NB4 (cell line): ENCODE data around the gene DNAAF8.

Source experiments
- DNase-seq: peaks from one replicate; pipeline ENCODE4 v3.0.0; 2010; ENCODE audit warnings: low read depth
- H3K4me3 ChIP-seq: one replicate; pipeline ENCODE4 v1.5.1; 2011; ENCODE audit warnings: mild to moderate bottlenecking, low read depth, low read length, moderate library complexity
- MYC ChIP-seq: IDR thresholded peaks from 2 replicates; pipeline ENCODE4 v1.6.1; 2011; ENCODE audit warnings: low read depth, low read length
- POLR2A ChIP-seq: IDR thresholded peaks from 2 replicates; pipeline ENCODE4 v1.6.1; 2011; ENCODE audit warnings: mild to moderate bottlenecking; ENCODE audit not compliant: insufficient read length; ENCODE audit errors: extremely low read depth
- TF ChIP-seq, protein P1 (sequence below): IDR thresholded peaks from one replicate; pipeline ENCODE4 v1.5.1; 2012; ENCODE audit warnings: low read depth, low read length
- TF ChIP-seq, protein P2 (sequence below): IDR thresholded peaks from 2 replicates; pipeline ENCODE4 v1.6.1; 2011; ENCODE audit warnings: low read depth, low read length

DNAAF8 gene

DNA sequence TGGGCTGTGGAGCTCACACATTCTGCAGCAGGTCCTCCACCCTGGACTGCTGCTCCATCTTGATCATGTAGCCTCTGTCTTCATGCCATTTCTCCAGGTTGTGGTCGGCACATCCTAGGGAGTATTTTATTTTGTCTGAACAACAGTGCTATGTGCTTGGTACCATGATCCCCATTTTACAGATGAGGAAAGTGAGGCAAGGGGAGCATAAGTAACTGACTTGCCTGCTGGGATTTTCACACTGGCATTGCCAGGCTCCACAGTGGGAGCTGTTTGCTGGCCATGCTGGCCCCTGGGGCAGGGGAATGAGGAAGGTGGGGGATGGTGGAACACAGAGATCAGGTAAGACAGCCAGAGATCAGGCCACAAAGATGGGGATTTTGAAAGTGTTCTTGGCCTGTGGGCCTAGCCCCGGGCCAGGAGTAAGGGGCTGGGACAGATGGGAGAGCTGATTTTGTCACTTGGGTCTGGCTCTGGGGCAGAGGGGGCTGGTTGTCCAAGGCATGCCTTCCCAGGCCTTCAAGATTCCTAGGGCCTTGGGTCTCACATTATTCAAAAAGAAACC lies 41.9 kb downstream of the DNAAF8 start:
- no peak overlapping the region for H3K4me3 ChIP-seq
- TF ChIP-seq, protein P1, sequence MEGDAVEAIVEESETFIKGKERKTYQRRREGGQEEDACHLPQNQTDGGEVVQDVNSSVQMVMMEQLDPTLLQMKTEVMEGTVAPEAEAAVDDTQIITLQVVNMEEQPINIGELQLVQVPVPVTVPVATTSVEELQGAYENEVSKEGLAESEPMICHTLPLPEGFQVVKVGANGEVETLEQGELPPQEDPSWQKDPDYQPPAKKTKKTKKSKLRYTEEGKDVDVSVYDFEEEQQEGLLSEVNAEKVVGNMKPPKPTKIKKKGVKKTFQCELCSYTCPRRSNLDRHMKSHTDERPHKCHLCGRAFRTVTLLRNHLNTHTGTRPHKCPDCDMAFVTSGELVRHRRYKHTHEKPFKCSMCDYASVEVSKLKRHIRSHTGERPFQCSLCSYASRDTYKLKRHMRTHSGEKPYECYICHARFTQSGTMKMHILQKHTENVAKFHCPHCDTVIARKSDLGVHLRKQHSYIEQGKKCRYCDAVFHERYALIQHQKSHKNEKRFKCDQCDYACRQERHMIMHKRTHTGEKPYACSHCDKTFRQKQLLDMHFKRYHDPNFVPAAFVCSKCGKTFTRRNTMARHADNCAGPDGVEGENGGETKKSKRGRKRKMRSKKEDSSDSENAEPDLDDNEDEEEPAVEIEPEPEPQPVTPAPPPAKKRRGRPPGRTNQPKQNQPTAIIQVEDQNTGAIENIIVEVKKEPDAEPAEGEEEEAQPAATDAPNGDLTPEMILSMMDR = no peak
- TF ChIP-seq MYC (no peak), POLR2A (no peak)
- TF ChIP-seq, protein P2, sequence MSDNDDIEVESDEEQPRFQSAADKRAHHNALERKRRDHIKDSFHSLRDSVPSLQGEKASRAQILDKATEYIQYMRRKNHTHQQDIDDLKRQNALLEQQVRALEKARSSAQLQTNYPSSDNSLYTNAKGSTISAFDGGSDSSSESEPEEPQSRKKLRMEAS = no peak
- no peak for DNase-seq

DNA sequence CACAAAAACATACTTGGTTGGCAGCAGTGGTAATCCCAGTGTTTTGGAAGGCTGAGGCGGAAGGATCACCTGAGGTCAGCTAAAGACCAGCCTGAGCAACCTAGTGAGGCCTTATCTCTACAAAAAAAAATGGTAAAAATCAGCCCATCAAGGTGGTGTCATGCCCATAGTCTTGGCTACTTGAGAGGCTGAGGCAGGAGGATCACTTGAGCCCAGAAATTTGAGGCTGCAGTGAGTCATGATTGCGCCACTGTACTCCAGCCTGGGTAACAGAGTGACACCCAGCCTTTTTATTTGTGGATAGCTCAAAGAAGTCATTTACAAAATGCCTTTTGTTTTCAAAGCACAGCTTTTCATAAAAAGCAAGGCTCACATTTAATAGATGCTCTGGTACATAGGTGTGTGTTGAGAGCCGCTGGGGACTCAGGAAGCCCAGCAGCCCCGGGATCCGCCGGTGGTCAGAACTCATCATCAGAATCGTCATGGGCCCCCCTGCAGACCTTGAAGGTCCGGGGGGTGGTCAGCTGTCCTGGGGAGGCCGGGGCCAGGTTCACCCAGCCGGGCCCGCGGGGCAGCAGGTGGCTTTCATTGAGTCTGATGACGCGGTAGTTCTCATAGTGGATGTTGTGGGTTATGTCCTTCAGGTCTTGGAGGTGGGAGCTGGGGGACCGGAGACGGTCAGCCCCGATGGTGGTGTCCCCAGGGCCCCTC lies 43.2 kb downstream of the DNAAF8 start:
- DNase-seq = no peak
- H3K4me3 ChIP-seq = no peak overlapping the region
- TF ChIP-seq, protein P1 = no peak
- TF ChIP-seq POLR2A = no peak
- TF ChIP-seq MYC = no peak
- TF ChIP-seq, protein P2 = no peak

DNA sequence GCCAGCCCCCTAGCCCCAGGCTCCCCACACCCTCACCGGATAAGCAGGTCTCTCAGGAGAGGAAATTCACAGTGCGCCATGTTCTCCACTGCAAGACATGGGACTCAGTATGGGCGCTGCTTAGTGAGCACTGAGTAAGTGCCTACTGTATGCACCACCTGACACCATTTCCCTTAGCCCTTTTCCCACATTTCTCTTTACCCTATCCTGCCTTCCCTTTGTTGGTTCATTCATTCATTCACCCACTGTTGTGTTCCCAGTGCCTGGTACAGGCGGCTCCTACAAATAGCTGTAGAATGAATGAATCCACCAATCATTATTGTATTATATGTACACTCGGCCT lies 43.7 kb downstream of the DNAAF8 start:
- H3K4me3 ChIP-seq = no peak overlapping the region
- TF ChIP-seq, protein P1 = no peak
- no peak for TF ChIP-seq POLR2A
- TF ChIP-seq, protein P2 = no peak
- no peak for TF ChIP-seq MYC
- DNase-seq = no peak

DNA sequence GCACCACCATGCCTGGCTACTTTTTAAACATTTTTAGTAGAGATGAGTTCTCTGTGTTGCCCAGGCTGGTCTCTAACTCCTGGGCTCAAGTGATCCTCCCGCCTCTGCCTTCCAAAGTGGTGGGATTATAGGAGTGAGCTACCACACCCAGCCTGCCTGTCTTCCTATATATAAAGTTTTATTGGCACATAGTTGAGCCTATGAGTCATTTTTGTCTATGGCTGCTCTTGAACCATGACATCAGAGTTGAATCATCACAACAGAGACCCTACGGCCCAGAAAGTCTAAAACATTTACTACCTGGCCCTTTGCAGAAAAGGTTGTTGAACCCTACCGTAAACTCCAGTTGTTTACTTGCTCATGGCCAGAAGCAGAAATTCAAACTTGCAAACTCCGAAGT lies 45.9 kb downstream of the DNAAF8 start:
- H3K4me3 ChIP-seq = no peak overlapping the region
- TF ChIP-seq MYC (no peak), POLR2A (no peak)
- TF ChIP-seq, protein P2 = no peak
- TF ChIP-seq, protein P1 = no peak
- no peak for DNase-seq

DNA sequence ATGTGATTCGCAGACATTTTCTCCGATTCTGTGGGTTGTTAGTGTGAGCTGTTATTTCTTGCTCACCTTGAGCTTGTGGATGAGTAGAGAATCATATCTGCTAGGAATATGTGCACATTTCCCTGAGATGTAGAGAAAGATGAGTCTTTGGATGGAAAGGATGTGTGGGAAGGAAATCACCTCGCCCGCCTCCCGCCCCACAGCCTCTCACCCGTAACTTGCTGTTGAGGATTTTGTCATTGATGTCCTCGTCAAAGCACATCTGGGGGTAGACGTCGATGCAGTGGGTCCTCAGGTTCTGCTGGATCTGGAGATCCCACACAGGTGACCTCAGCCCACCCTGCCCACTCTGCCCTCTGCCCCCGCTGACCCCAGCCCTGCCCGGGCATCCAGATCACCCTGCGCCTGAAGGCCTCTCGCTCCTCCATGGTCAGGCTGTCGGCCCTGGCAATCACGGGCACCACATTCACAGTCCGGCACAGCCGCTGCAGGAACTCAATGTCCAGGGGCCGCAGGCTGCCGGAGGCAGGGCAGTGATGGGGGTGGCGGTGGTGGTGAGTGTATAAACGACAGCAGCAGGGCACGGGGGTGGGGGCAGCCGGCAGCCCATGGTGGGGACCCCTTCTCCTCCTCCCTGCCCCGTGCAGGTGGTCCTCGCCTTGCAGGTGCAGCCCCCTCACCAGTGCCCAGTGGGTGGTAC lies 49.1 kb downstream of the DNAAF8 start:
- no peak for DNase-seq
- no peak overlapping the region for H3K4me3 ChIP-seq
- no peak for TF ChIP-seq MYC
- TF ChIP-seq, protein P2 = no peak
- TF ChIP-seq, protein P1 = no peak
- TF ChIP-seq POLR2A = no peak
